EH (cell line): ENCODE data around the gene ZFPM1.

Experiments
- DNase-seq: peaks from one replicate; pipeline ENCODE4 v3.0.0-alpha.2; 2015; ENCODE audit warnings: low read depth

ZFPM1 gene

DNA sequence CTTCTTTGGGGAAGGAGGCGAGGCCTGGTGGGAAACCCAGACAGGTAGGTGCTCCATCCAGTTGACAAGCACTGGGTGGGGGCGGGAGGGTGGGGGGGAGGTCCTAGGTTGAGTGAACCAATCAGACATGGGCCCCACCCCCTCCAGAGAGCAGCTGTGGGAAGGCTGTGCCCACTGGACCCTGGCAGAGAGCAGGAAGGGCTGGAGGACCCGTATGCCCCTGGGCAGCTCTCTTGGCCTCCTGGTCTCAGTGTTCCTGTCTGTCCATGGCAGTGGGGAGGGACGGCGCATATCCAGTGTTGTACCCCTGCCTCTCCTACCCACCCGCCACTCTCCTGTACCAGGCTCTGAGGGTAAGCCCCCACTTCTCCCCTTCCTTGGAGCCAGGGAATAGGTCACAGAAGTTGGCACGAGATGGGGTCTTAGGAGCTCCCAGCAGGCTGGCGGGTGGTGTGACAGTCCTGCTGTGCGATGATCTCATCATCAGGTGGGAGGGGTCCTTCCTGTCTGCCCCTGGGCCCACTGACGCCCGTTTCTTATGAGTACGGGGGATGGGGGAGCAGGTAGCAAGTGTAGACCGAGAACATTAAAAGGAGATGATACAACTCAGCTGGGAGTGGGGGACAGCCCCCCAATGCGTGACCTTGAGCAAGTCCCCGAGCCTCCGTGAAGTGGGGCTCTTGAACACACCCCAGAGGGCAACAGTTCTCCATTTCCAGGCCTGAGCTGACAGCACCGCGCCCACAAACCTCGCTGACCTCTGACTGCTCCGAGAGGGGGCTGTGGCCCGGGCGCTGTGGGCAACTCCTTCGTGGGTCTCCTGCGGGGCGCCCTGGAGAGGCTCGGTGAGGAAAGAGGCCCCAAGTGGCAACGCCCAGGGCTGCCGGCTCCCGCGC, 1.2 kb upstream of the ZFPM1 start:
- DNase-seq: no peak

DNA sequence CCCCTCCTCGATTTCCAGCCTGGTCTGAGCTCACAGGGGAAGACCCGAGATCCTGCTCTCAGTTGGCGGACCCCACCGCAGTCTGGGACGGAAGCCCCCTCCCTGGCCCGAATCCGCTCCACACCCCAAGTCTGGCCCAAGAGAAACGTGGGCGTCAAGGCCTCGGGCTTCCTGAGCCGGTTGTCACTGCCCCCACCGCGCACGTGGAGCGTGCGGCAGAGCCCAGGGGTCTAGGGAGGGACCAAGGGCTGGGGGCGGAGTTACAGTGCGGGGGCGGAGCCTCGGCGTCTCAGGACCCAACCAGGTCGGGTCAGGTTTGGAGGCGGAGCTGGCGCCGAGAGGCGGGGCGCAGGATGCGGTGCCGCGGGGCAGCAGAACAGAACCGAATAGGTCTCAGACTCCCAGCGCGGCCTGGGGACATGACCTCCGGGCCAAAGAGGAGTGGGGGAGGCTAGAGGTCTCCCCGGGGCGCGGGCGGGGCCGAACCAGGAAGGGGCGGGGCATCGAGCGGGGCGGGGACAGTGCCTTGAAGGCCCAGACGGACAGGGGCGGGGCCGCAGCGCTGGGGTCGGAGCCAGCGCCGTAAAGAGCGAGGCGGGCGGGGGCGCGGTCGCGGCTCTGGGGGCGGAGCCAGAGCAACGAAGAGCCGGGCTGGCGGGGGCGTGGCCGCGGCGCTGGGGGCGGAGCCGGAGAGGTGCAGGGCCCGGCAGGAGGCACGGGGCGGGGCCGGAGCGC, 431 bp upstream of the ZFPM1 start:
- DNase-seq: peak; percentile 94

DNA sequence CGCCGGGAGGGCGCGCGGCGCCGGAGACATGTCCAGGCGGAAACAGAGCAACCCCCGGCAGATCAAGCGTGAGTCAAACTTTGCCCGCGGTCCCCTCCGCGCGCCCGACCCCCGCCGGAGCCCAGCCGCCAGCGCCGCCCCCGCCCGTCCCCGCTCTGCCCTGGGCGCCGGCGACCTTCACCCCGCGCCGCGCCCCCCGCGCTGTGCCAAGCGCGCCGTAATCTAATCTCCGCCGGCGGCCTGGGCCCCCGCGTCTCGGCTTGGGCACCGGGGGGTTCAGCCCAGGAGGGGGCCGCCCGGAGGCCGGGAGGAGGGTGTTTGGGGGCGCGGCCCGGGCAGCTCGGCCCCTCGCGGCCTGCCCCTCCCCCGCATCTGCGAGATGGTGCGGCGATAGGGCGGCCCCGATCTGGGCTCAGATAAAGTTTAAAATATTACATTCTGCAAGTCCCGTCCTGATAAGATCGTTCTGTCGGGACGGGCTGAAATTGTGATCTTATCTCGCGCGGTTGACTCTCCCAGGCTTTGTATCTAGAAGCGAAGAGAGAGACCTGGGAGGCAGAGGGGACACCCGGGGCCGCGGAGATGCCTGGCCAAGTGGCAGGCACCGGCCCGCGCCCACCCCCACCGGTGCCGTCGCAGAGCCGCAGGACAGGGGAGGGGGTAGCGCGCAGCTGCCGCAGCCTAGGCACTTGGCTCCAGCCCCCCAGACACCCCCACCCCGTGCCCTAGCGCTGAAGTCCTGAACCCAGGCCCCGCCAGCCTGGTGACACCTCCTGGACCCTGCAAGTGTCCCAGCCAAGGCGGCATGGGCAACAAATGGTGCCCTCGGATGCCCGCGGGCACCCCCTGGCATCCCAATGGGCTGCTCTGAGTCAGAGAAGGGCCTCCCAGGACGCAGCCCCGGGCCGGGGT, 787 bp downstream of the ZFPM1 start:
- no peak for DNase-seq

DNA sequence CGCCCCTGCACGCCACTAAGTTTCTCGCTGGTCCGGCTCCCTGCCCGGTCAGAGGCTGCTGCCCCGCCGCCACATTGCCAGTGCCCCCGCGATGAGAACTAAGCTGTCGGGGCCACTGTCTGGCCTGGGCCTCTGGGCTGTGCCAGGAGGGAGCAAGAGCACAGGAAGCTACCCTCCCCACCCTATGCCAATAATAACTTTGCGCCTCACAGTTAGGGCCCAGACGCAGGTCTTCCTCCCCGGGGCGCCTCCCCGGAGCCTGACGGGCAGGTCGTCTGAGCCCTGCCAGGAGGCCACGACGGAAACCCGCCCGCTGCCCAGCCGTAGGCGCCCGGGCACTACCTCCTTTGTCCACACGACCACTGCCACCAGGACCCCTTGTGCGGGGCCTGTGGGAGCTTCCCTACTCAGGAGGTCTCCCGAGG, 1.5 kb downstream of the ZFPM1 start:
- no peak for DNase-seq

DNA sequence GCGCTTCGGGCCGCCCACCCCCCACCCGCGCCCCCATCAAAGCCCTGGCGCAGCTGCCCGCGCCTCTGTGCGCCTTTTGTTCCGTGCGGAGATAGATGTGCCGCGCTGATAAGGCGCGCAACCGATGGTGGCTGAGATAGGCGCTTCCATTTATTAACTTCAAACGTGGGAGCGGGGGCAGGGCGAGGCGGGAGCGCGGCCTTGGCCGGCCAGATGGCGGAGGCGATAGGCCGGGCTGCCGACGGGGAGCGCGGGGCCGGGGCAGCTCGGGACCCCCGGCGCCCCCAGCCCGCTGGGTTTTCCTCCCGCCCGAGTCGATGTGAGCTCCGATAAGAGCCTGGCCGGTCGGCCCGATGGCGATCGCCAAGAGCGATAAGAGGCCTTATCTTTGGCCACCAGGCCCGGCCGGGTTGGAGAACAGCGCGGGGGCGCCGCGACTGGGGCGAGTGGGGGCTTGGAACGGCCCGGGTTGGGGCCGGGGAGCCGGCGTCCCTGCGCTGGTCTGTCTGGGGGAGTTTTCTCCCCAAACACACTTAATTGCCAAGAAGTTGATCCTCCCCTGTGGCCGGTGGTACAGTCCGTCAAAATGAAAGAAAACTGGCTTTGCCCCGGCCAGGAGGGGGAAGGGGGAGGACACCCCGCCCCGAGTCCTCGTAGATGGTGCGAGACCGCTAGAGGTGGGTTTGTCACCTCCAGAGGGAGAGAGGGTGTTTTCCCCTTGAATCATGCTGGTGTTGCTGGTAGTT, 2.7 kb downstream of the ZFPM1 start:
- peak; percentile 43 for DNase-seq

DNA sequence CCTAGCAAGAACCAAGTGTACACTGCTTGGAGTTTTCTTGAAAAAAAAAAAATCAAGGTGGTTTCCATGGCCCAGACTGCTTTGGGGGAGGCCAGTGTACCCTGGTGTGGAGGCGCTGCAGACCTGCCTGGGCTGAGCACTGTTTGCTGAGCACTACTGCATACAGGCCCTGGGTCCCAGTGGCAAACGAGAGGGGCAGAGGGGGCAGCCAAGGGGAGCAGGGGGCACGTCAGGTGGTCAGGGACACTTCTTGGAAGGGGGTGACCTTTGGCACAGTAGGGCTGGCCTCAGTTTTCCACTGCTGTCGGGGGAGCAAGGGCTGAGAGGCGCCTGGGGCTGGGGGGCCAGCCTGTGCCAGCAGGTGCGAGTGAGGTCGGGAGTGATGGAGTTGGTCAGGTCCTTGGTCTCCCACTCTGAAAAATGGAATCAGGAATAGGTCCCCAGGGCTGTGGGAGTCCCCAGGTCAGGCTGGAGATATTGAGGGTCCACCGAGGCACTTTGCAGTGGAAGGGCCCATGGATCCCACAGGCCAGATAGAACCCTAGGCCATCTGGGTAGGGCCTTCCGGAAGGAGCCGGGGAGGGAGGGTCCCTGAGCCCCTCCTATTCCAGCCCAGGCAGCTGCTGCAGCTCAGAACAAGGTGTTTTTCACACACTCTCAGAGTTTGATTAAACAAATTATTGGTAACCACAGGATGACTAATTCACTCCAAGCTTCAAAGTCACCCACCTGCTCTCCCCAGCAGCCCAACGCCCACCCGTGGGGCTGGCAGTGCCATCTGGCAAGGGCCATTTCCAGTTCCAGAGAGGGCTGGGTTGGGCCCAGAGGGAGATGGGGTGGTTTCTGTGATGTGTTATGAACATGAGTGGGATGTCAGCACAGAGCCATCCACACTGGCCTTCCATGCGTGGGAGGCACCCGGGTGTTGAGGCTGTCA, 3.5 kb downstream of the ZFPM1 start:
- no peak for DNase-seq

DNA sequence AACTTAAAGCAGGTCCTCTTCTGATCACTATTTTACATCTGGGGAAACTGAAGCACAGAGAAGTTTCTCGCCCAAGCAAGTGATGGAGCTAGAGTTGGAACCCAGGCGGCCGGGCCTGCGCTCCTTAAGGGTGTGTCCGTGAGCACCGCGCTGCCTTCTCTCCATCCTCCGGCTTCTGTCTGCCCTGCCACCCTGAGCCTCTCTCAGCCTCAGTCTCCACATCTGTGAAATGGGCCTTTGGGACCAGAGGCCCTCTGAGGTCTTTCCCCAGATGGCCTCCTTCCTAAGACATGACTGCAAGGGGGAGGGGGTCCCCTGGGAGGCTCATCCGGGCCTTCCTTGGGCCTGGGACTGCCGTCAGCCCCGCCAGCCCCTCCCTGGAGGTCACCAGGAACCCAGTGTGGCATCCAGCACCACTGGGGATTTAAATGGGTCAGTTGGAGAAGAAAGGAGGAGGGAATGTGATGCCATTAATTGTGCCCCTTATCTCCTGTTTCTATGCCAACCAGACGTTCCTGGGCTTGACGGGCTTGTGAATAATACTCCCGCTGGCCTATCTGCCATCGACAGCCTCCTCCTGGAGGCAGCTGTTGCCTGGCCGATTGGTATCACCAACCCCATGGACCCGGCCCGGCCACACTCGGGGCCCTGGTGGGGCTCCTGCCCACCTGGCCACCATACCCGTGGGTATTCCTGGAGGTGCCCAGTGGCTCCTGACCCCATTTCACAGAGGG, 5.1 kb downstream of the ZFPM1 start:
- no peak for DNase-seq

DNA sequence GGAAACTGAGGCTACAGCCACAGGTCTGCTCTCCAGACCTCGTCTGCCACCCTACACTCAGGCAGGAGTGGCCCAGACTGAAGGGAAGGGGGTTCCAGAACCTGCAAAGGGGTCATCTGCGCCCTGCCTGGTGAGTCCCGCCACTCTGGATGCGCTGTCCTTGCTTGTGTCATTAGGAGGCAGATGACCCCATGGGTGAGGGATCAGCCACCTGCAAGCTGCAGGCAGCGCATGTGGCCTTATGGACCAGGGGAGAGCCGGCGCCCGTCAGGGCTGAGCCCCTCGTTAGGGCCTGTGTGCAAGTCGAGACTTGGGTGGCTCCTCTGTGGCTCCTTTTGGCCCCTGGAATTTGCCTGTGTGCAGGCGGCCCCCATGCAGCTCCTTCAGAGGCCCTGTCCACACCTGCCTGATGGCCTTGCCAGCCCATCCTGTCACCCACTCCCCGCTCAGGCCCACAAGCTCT, 5.7 kb downstream of the ZFPM1 start:
- no peak for DNase-seq

DNA sequence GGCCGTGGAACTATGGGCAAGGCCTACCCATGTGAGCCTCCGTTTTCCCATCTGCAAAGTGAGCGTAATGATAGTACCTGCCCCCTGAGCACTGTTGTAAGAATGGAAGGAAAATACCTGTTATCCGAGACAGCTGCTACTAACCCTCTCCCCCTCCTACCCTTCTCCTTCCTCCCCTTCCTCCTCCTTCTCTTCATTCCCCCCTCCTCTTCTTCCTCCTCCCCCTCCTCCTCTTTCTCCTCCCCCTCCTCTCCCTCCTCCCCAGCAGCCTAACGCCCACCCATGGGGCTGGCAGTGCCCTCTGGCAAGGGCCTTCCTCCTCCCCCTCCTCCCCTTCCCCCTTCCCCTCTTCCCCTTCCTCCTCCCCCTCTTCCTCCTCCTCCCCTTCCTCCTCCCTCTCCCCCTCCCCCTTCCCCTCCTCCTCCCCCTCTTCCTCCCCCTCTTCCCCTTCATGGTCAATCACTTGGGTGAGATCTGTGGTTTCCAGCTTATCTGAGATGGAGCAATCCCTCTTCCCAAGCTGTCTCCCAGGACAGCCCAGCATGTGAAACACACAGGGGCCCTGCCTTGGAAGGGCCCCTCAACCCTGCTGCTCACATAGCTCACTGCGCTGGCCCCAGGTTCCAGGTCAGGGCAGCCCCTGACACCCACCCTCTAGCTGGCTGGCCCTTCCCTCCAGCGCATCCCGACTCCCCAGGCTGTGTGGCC, 6.4 kb downstream of the ZFPM1 start:
- no peak for DNase-seq

DNA sequence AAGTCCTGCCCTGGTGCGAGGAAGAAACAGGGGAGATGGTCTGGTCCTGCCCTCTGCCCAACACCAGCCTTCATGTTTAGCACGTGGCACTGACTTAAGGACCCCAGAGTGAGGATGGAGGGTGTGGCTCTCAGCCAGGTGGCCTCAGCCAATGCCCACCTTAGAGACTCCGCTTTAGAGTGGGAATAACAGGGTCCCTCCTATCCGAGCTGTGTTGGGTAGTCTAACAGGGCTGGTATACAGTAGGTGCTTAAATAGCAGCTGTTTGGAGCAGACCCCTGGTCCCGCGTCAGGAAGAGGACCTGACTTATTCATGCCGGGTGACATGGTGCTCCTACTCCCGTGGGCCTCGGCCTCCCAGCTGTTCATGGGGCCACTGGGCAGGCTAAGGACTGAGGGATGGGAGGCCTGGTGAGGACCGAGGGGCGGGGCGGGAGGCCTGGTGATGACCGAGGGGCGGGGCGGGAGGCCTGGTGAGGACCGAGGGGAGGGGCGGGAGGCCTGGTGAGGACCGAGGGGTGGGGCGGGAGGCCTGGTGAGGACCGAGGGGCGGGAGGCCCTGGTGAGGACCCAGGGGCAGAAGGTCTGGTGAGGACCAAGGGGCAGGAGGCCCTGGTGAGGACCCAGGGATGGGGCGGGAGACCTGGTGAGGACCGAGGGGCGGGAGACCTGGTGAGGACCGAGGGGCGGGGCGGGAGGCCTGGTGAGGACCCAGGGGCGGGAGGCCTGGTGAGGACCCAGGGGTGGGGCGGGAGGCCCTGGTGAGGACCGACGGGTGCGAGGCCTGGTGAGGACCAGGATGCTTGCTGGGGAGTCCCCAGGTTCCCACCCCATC, 7.6 kb downstream of the ZFPM1 start:
- no peak for DNase-seq

DNA sequence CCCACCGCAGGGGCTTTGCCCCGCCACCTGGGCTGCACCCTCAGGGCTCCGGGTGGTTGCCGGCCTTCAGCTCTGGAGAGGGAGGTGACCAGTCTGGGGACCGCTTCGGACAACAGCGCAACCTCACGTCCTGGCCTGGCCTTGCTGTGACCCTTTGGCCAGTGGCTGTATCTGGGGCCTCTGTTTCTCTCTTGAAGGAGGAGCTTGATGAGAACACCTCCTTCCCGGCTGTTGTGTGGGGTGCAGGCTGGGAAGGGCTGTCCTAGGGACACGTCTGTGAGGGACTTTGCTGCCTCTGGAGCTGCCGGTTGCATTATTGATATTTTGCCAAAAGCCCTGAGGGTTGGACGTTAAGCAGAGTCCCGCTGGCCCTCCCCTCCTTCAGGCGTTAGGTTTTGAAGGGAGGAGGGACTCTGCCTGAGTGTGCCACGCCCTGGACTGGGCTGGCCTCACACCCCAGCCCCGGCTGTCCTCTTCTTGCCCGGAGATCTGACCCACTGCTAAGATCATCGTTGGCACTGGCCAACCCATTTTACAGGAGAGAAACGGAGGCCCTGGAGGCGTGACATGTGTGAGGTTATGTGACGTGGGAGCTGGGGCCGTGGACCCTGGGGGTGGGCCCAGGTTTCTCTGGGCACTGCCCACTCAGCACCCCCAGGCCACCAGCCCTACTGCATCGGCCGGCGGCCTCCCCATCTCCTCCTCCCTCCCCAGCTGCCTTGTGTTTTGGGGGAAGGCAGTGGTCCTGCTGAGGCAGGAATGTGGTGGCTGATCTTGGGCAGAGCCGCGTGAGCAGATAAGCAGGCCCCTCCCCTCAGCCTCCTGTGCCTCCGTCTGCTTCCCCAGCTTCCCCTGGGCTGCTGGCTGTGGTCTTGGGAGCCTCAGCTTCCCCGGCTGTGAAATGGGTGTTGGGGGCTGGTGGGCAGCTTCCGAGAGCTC, 8.5 kb downstream of the ZFPM1 start:
- peak; percentile 39 for DNase-seq

DNA sequence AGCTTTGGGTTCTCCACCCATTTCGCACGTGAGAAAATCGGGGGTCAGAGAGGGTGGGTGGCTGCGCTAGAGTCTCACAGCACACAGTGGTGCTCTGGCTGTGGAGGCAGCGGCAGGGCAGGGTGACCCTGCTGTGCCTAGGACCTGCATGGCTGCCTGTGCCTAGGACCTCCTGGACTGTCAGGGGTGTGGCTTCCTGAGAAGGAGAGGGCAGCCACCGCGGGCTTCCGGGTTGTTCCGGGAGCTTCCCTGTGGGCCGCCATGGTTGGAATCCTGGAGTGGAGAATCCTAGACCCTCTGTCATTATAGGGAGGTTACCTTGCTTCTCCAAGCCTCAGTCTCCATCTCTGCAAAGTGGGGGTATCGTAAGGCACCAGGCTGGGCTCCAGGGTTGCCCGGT, 9.3 kb downstream of the ZFPM1 start:
- DNase-seq: no peak

DNA sequence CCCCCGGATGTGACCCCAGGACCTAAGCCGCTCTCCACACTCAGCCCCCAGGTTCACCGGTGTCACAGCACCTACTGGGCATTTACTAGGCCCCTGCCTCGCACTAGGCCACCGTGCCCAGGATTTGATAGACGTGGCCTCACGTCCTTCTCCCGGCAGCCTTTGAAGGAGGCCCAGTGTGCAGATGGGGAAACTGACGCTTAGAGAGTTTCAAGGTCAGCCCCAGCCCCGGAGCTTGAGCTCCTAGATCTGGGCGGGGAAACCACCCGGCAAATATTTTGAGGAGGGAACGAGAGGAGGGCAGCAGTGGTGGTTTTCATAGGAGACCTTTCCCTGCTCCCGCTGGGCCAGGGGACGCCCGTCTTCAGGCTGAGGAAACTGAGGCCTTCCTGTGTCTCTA, 10.3 kb downstream of the ZFPM1 start:
- DNase-seq: no peak

DNA sequence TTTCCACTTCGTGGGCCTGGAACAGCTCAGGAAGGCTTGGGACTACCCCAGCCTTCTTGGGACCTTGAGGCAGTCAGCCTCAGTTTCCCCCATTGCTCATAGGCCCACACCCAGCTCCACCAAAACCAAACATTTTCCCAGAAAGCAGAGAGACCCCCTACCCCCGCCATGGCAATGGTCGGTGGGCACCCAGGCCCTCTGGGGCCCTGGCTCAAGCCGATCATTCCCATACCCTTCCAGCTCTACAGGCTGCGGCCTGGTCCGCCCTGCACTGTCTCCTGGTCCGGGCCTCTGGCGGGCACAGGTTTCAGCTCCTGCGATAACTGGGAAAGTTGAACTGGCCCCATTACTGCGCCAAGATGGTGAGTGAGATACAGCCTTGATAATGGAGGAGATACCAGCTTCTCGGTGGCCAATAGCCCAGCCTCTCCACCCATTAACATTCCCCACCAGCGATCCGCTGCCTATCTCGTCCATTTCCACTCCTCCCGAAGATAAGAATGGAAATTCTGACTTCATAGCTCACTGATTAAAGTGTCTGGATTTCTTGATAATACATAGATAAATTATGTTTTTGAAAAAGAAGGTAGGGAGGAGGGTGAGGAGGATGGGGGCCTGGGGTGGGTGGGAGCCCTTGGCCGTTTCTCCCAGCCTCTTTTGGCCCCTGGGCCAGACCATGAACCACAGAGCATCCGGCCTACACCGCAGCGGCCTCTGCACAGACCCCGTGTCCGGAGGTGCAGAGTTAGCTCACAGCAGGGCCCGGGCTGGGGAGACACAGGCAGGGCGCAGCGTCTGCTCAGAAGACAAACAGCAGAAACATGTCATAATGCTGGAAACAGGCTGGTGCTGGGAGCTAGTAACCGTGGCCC, 11.6 kb downstream of the ZFPM1 start:
- DNase-seq: no peak

DNA sequence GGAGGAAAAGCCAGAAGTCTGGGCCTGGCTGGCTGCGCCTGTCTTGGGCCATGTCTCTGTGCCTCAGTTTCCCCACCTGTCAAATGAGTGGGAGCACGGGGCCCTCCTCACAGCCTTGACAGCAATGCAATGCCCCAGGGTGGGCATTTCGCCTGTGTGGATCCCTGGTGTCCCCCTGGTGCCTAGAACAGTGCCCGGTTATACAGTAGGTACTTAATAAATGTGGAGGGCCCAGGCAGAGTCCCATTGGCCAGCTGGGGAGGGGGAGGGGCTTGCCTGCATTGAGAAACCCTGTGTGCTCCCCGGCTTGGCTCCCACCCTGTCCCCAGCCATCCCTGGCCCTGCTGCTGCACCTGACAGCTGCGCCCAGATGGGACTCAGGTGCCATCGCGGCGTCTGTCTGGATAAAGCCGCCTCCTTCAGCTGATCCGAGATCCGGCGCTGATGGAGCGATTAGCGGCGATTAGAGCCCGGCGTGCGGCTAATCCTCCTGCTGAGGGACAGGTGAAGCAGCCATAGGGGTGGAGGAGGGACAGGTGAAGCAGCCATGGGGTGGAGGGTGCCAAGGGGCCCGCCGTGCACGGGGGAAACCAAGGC, 12.4 kb downstream of the ZFPM1 start:
- DNase-seq: no peak
